Dedifferentiated amniotic fluid mesenchymal stem cell (primary cell): Measurements from ENCODE around the gene TUBA1C.
"Not testable (repeated sequence)": the region's sequence is repeated elsewhere in the genome, so short reads cannot be mapped to it uniquely, and the experiment has no call there.

Experiments
- DNase-seq: peaks from one replicate; pipeline ENCODE4 v3.0.0-alpha.2; 2016; ENCODE audit errors: extremely low spot score

Gene TUBA1C

DNA sequence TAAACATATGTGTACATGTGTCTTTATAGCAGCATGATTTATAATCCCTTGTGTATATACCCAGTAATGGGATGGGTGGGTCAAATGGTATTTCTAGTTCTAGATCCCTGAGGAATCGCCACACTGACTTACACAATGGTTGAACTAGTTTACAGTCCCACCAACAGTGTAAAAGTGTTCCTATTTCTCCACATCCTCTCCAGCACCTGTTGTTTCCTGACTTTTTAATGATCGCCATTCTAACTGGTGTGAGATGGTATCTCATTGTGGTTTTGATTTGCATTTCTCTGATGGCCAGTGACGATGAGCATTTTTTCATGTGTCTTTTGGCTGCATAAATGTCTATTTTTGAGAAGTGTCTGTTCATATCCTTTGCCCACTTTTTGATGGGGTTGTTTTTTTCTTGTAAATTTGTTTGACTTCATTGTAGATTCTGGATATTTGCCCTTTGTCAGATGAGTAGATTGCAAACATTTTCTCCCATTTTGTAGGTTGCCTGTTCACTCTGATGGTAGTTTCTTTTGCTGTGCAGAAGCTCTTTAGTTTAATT is 45.6 kb downstream of the TUBA1C start:
- not testable (repeated sequence) for DNase-seq

DNA sequence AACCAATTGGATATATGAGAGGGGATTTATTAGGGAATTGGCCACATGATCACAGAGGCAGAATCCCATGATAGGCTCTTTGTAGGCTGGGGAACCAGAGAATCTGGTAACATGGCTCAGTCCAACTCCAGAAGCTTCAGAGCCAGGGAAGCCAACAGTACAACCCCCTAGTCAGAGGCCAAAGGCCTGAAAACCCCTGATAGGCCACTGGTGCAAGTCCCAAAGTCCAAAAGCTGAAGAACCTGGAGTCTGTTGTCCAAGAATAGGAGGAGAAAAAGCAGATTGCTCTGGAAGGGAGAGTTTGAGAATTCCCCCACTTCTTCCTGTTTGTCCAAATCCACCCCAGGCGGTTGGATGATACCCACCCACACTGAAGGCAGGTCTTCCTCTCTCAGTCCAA is 49.9 kb downstream of the TUBA1C start:
- DNase-seq, result no peak

DNA sequence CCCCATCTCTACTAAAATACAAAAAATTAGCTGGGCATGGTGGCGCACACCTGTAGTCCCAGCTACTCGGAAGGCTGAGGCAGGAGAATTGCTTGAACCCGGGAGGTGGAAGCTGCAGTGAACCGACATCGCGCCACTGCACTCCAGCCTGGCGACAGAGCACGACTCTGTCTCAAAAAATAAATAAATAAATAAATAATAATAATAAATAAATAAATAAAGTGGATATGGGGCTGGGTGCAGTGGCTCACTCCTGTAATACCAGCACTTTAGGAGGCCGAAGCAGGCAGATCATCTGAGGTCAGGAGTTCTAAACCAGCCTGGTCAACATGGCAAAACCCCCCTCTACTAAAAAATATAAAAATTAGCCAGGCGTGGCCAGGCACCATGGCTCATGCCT is 52.2 kb downstream of the TUBA1C start:
- DNase-seq, result not testable (repeated sequence)

DNA sequence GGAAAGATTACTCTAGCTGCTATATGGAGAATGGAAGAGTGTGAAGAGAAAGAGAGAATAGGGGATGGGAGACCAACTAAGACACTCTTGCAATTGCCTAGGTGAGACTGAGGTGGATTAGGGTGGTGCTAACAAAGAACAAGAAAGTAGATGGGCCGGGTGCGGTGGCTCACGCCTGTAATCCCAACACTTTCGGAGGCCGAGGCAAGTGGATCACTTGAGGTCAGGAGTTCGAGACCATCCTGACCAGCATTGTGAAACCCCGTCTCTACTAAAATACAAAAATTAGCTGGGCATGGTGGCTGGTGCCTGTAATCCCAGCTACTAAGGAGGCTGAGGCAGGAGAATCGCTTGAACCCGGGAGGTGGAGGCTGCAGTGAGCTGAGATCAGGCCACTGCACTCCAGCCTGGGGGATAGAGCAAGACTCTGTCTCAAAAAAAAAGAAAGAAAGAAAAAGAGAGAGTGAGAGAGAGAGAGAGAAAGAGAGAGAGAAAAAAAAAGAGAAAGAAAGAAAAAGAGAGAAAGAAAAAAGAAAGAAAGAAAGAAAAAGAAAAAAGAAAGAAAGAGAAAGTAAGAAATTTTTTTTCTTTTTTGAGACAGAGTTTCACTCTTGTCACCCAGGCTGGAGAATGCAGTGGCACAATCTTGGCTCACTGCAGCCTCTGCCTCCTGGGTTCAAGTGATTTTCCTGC is 55.7 kb downstream of the TUBA1C start:
- DNase-seq, result not testable (repeated sequence)

DNA sequence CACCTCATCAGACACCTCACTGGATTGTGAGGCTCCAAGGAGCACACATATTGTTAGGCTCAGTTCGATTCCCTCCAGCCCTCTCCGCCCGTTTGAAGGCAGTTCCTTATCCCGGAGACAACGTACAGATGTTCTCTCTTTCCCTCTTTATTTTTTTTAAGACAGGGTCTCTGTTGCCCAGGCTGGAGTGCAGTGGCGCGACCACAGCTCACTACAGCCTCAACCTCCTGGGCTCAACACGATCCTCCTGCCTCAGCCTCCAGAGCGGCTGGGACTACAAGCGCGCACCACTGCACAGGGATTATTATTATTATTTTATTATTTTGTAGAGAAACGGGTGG is 57.5 kb downstream of the TUBA1C start:
- DNase-seq, result no peak

DNA sequence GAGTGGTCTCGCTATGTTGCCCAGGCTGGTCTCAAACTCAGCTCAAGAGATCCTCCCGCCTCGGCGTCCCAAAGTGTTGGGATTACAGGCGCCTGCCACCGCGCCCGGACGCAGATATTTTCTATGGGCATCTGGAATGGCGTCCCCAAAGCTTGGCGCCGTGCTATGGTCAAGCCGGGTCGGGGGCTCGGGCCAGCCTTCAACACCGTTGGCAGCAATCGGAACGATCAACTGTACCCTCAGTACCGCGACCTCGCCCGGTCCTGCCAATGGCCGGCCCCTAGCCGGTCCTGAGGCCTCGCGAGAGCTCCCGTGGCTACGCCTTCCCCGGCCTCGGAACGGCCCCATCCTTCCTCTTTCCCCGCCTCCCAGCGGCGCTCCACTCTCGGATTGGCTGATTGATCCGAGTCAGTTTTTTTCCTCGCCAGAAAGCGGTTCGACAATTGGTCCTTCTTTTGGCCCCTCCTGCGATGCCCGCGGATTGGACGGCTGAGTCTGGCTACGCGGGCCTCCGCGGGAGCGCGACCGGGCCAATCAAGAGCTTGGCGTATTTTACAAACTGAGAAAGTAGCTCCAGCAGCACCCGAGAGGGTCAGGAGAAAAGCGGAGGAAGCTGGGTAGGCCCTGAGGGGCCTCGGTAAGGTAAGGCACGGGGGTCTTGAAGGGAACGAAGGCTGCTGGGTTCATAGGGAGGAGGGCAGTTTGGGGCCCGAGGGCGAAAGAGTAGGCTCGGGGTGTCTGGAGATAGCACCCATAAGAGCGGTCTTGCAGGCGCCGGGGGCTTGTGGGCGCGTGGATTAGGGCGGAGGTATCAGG is 58.0 kb downstream of the TUBA1C start, which contains the start of gene TROAP:
Gene TROAP, plus strand, starts transcription at position 548 of the 816 bp plus-strand sequence. CDS start 354 bp downstream, outside the sequence.
- DNase-seq, result peak; percentile 99

DNA sequence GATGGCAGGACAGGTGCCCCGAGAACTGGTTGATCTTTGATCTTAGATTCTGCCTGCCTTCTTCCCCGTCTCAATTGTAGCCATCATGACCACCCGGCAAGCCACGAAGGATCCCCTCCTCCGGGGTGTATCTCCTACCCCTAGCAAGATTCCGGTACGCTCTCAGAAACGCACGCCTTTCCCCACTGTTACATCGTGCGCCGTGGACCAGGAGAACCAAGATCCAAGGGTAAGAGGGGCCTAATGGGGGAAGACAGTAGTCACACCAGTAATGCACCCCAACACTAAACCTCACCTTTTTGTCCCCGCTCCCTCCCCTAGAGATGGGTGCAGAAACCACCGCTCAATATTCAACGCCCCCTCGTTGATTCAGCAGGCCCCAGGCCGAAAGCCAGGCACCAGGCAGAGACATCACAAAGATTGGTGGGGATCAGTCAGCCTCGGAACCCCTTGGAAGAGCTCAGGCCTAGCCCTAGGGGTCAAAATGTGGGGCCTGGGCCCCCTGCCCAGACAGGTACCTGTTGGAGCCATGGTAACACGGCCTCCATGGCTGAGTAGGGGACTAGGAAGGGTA is 58.7 kb downstream of the TUBA1C start:
- no peak for DNase-seq
